HG03571 (cell line): ENCODE data around the gene NDUFAF7.
"Not testable (repeated sequence)": the region's sequence is repeated elsewhere in the genome, so short reads cannot be mapped to it uniquely, and the experiment has no call there.

Experiments used
- ATAC-seq: cut with Tn5 transposase; IDR thresholded peaks from one replicate; pipeline ENCODE4 v1.9.1; 2021; ENCODE audit not compliant: unreplicated experiment

The NDUFAF7 gene

DNA sequence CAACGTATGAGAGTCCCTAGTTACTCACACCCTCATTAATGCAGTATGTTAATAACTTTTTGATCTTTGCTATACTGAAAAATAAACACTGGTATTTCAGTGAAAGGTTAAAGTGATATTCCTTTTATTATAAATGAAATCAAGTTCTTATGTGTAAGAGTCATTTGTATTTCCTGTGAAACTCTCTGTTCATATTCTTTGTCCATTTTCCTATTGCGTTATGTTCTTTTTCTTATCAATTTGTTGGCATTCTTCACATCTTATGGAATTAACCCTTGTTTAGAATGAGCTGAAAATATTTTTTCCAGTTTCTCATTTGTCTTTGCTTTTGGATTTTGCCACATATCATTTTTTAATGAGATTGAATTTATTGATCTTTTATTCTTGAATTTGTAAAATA, 44.8 kb downstream of the NDUFAF7 start:
- ATAC-seq = no peak

GRCh38 chr2:37281916-37282315, 50.5 kb downstream of the NDUFAF7 start:
- ATAC-seq = no peak

GRCh38 chr2:37282746-37283145, 51.3 kb downstream of the NDUFAF7 start:
- ATAC-seq = no peak

DNA sequence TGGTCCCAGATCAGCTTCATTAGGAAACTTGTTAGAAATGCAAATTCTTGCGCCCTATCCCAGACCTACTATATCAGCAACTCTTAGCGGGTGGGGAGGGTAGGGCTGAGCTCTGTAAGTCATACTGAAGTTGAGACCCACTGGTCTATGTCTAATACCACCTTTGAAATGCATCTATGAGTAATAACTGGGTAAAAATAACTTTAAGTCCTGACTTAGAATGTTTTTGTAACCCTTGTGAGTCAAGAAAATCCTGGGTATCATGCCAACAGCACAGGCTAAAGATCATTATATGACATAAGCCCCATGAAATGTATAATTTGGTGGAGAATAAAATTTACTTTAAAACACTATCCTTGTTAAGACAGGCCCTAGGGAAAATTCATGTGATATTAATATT, 51.7 kb downstream of the NDUFAF7 start:
- ATAC-seq = no peak

DNA sequence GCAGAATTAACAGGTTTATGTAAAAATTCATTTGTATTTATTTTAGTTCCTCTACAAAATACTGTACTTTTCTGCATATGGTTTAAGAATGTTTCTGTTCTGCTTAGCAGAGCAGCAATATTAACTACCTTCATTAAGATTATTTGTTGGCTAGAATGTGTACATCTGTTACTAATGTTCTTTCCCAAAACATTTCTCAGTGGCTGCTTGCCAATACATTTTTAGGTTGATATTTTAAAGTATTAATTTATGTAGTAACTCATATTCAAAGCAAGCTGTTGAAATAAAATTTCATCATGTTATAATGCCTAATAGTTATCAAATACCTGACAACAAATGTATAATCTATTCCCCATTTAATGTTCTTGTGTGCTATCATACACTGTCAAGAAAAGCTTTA, 52.9 kb downstream of the NDUFAF7 start:
- no peak for ATAC-seq

- no peak for ATAC-seq
Observed at GRCh38 chr2:37287966-37288365, 56.5 kb downstream of the NDUFAF7 start.

DNA sequence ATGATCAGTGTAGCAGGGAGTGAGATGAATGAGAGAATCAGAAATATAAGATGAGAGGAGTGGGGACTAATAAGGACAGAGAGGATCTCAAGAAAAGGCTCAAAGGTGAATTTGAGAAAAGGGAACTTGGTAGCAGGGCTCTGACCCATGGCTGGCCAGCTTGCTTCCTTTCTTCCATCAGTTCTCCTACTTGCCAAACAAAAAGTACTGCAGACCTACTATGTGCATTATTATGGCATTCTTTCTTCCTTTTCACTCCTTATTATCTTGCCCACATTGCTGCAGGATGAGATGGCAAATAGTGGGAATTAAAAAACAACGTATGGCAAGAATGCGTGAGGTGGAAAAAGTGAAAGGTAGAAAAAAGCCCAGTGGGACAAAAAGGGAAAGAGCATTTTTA, 60.2 kb downstream of the NDUFAF7 start:
- ATAC-seq = no peak

- ATAC-seq = not testable (repeated sequence)
Observed at GRCh38 chr2:37294858-37295257, 63.4 kb downstream of the NDUFAF7 start.

GRCh38 chr2:37295469-37296073, 64.1 kb downstream of the NDUFAF7 start:
- no peak for ATAC-seq

- ATAC-seq = no peak
Observed at GRCh38 chr2:37297632-37298031, 66.2 kb downstream of the NDUFAF7 start.
